ENCODE measurements around the gene GRIK2. TPM values are rescaled to one million over a fixed set of nuclear protein-coding genes. Genes with fewer than 3 reads are reported as not detected.

Gene GRIK2
- total RNA-seq, 2 experiments from 2014 or later, result not detected

DNA sequence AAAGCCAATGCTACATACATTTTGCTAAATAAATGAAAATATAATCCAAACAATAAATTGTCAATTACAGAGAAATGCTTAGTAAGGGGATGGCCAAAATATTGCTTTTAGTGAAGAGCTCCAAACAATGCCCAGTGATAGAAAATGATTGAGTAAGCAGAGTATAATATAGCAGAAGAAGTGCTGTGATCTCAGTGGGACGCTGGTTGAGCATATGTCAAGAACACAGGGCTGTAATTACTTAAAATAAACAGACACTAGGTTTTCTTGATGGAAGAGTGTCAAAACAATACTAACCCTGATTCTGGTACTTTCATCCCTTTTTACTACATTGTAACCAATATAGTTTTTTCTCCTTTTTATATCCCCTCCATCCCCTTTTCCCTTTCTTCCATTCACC is 150.3 kb downstream of the GRIK2 start:
- ChIA-PET CTCF (no interaction called here), POLR2A (no interaction called here)
- Mint-ChIP-seq H3K4me3 (no peak overlapping the region), H3K9me3 (peaks cover 10% of the 10 kb centered on the region), H3K36me3 (ENCODE audit: low read depth) (no peaks in the 10 kb centered on the region), H3K27ac (no peak overlapping the region), H3K27me3 (no peaks in the 10 kb centered on the region), H3K4me1 (ENCODE audit: low read depth) (no peaks in the 10 kb centered on the region)
- no peak for ATAC-seq
- no peak for DNase-seq
- intact Hi-C loops (cut with micrococcal nuclease), result no loop called here
- TF ChIP-seq, protein P1, sequence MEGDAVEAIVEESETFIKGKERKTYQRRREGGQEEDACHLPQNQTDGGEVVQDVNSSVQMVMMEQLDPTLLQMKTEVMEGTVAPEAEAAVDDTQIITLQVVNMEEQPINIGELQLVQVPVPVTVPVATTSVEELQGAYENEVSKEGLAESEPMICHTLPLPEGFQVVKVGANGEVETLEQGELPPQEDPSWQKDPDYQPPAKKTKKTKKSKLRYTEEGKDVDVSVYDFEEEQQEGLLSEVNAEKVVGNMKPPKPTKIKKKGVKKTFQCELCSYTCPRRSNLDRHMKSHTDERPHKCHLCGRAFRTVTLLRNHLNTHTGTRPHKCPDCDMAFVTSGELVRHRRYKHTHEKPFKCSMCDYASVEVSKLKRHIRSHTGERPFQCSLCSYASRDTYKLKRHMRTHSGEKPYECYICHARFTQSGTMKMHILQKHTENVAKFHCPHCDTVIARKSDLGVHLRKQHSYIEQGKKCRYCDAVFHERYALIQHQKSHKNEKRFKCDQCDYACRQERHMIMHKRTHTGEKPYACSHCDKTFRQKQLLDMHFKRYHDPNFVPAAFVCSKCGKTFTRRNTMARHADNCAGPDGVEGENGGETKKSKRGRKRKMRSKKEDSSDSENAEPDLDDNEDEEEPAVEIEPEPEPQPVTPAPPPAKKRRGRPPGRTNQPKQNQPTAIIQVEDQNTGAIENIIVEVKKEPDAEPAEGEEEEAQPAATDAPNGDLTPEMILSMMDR (IDR thresholded peaks at IDR 0.05), result no peak

DNA sequence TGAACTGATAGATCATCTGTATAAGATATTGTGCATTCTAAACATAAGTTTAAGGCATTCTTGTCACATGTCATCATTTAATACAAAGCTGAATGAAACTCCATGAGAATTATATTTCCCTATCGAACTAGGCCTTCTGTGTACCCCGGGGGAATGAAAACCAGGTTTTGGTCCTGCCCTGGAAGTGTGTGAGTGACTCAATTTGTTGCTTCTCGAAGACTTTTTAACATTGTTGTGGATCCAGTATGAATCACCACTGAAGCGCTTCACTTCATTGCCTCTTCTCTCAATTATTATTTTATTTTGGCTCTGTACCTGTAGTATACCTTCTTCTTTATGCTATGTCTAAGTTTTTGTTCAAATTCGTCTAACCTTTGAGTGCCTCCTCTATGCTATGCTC is 150.8 kb downstream of the GRIK2 start:
- Mint-ChIP-seq H3K4me1 (ENCODE audit: low read depth) (no peaks in the 10 kb centered on the region), H3K9me3 (peaks cover 10% of the 10 kb centered on the region), H3K27me3 (no peaks in the 10 kb centered on the region), H3K27ac (no peak overlapping the region), H3K4me3 (no peak overlapping the region), H3K36me3 (ENCODE audit: low read depth) (no peaks in the 10 kb centered on the region)
- DNase-seq (no peak), ATAC-seq (no peak)
- TF ChIP-seq, protein P1 (IDR thresholded peaks at IDR 0.05), result no peak
- CTCF ChIA-PET, result no interaction called here
- POLR2A ChIA-PET, result no interaction called here
- intact Hi-C loops (cut with micrococcal nuclease), result no loop called here

DNA sequence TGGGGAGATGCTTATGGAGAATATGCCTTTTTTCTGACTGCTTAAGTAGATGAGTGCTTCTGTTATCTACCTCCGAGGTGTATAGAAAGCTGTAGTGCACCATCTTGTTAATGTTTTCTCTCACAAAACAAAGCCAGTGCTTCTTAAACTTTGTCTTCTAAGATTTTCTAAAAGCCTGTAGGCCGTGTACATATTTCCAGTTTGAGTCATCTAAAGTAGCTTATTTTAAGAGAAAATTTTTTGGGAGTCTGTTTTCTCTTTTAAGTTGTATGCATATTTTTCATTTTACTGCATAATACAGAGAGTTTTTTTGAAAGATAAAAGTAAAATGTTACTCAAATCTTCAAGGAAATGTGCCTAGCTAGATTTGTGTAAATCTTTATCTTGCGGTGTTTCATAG is 151.7 kb downstream of the GRIK2 start:
- CTCF ChIA-PET, result no interaction called here
- DNase-seq (no peak), ATAC-seq (no peak)
- Mint-ChIP-seq H3K27ac (no peak overlapping the region), H3K4me3 (no peak overlapping the region), H3K9me3 (peaks cover 10% of the 10 kb centered on the region), H3K36me3 (ENCODE audit: low read depth) (no peaks in the 10 kb centered on the region), H3K4me1 (ENCODE audit: low read depth) (no peaks in the 10 kb centered on the region), H3K27me3 (no peaks in the 10 kb centered on the region)
- intact Hi-C loops (cut with micrococcal nuclease), result no loop called here
- POLR2A ChIA-PET, result no interaction called here
- TF ChIP-seq, protein P1 (IDR thresholded peaks at IDR 0.05), result no peak

DNA sequence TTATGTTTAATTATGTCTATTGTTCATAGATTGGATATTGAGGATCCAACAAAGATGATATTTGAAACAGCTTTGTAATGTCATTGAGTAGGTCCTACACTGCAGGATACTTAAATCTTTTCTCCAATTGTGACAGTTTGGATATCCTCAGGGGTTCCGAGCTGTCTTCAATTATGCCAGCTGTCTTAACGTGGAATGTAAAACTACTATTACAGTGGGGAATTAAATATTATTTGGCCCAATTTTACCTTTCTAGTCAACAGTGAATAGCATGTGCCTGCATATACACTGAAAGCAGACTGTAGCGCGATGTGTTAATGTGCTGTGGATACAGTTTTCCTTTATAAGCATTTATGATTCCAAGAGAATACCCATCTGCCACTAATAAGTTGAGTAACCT is 156.9 kb downstream of the GRIK2 start:
- POLR2A ChIA-PET, result no interaction called here

DNA sequence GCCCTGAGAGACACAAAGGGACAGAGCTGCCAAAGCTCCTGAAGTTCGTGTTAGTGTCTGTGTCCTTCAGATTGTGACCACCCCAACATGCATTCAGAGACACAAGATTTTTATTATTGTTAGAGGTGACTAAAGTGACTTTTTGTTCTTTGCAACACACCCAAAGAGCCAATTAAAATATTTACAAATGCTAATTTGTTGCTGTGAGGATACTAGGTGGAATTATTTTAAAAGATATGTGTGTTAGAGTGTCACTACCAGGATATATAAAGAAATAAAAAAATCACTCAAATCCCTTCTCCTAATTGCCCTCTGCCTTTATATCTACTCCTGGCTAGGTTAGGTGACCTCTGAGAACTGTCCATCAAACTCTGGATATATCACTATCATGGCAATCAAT is 160.7 kb downstream of the GRIK2 start:
- POLR2A ChIA-PET, result no interaction called here
- no peaks in the 10 kb centered on the region for H3K27me3 Mint-ChIP-seq
- TF ChIP-seq, protein P1 (IDR thresholded peaks at IDR 0.05), result no peak
- DNase-seq, result no peak
- H3K27ac Mint-ChIP-seq, result no peak overlapping the region
- intact Hi-C loops (cut with micrococcal nuclease), result no loop called here
- no peak overlapping the region for H3K4me3 Mint-ChIP-seq
- no peak for ATAC-seq
- CTCF ChIA-PET, result no interaction called here
- no peaks in the 10 kb centered on the region for H3K36me3 Mint-ChIP-seq (ENCODE audit: low read depth)
- no peaks in the 10 kb centered on the region for H3K9me3 Mint-ChIP-seq
- no peaks in the 10 kb centered on the region for H3K4me1 Mint-ChIP-seq (ENCODE audit: low read depth)

More for the DNA sequence above, 156.9 kb downstream of the GRIK2 start:
- intact Hi-C loops (cut with micrococcal nuclease), result no loop called here
- Mint-ChIP-seq H3K36me3 (ENCODE audit: low read depth) (no peaks in the 10 kb centered on the region), H3K27me3 (no peaks in the 10 kb centered on the region), H3K27ac (no peak overlapping the region), H3K4me1 (ENCODE audit: low read depth) (no peaks in the 10 kb centered on the region), H3K9me3 (peaks cover 6% of the 10 kb centered on the region), H3K4me3 (no peak overlapping the region)
- DNase-seq (no peak), ATAC-seq (no peak)
- CTCF ChIA-PET, result no interaction called here
- TF ChIP-seq, protein P1 (IDR thresholded peaks at IDR 0.05), result no peak
